Astrocyte of the spinal cord (primary cell): ENCODE data around the gene LRRC4B.

Source experiments
- DNase-seq: peaks from one replicate; pipeline ENCODE4 v3.0.0; 2011; ENCODE audit warnings: low read depth, low spot score
- H3K4me3 ChIP-seq: 2 replicates; pipeline ENCODE4 v1.5.1; 2011; ENCODE audit warnings: low read depth, mild to moderate bottlenecking, low read length, moderate library complexity
- CTCF ChIP-seq: IDR thresholded peaks from 2 replicates; pipeline ENCODE4 v1.5.1; 2012; ENCODE audit warnings: low read depth, mild to moderate bottlenecking, low read length, inconsistent platforms
- in situ Hi-C: cut with HindIII; loops from 2 replicates; pipeline ENCODE4 v1.10.0; 2017; ENCODE audit warnings: low sequenced_read_pairs

The LRRC4B gene

GRCh38 chr19:50547385-50548190 lies 20.6 kb downstream of the LRRC4B start:
- in situ Hi-C loops = no loop called here
- DNase-seq = no peak
- H3K4me3 ChIP-seq = no peak overlapping the region
- TF ChIP-seq CTCF = no peak

GRCh38 chr19:50546527-50547221 lies 21.6 kb downstream of the LRRC4B start:
- no peak for TF ChIP-seq CTCF
- no peak for DNase-seq
- in situ Hi-C loops = no loop called here
- H3K4me3 ChIP-seq = no peak overlapping the region

GRCh38 chr19:50542943-50543342 lies 25.3 kb downstream of the LRRC4B start:
- H3K4me3 ChIP-seq = no peak overlapping the region
- DNase-seq = no peak
- in situ Hi-C loops = no loop called here
- no peak for TF ChIP-seq CTCF

- peak; percentile 75 for TF ChIP-seq CTCF
- in situ Hi-C loops = no loop called here
These were observed 30.4 kb downstream of the LRRC4B start for GRCh38 chr19:50537769-50538230.

GRCh38 chr19:50537306-50537685 lies 30.9 kb downstream of the LRRC4B start:
- no peak for TF ChIP-seq CTCF
- no peak overlapping the region for H3K4me3 ChIP-seq
- DNase-seq = no peak
- in situ Hi-C loops = no loop called here

More at GRCh38 chr19:50537769-50538230, 30.4 kb downstream of the LRRC4B start:
- no peak overlapping the region for H3K4me3 ChIP-seq
- peak; percentile 41 for DNase-seq

- TF ChIP-seq CTCF = no peak
- in situ Hi-C loops = no loop called here
These were observed 31.5 kb downstream of the LRRC4B start for GRCh38 chr19:50536662-50537305.

More at GRCh38 chr19:50536662-50537305, 31.5 kb downstream of the LRRC4B start:
- DNase-seq = no peak
- no peak overlapping the region for H3K4me3 ChIP-seq
